SK-N-SH treated with all-trans-retinoic acid at 6 μM for 48 hours (cell line): ENCODE data around the gene PTPRH.

Source experiments
- ATAC-seq: fragments of 200-7000 bp; cut with Tn5 transposase; 3 replicates; pipeline ENCODE4 v1.9.1; 2020; ENCODE audit warnings: mild to moderate bottlenecking, moderate library complexity
- ARNTL ChIP-seq: fragments of 450-650 bp; formaldehyde crosslinking; IDR thresholded peaks from 2 replicates; pipeline ENCODE4 v1.5.0; 2020; ENCODE audit warnings: low read depth, mild to moderate bottlenecking, moderate library complexity, borderline replicate concordance
- BACH2 ChIP-seq: fragments of 250-450 bp; sonication (Bioruptor Pico); IDR thresholded peaks from 2 replicates; pipeline ENCODE4 v1.9.0; 2021; ENCODE audit warnings: mild to moderate bottlenecking, borderline replicate concordance
- CREB5 ChIP-seq: fragments of 250-450 bp; sonication (Bioruptor Pico); IDR thresholded peaks from 2 replicates; pipeline ENCODE4 v1.5.1; 2020; ENCODE audit warnings: low read depth, mild to moderate bottlenecking, moderate library complexity
- CSDC2 ChIP-seq: fragments of 250-450 bp; sonication (Bioruptor Pico); IDR thresholded peaks from 2 replicates; pipeline ENCODE4 v1.5.0; 2020; ENCODE audit warnings: mild to moderate bottlenecking, moderate library complexity
- CSRNP3 ChIP-seq: fragments of 250-450 bp; sonication (Bioruptor Pico); IDR thresholded peaks from 2 replicates; pipeline ENCODE4 v1.5.1; 2021; ENCODE audit warnings: mild to moderate bottlenecking, moderate library complexity
- ESRRG ChIP-seq: fragments of 250-450 bp; sonication (Bioruptor Pico); IDR thresholded peaks from 2 replicates; pipeline ENCODE4 v1.6.1; 2021; ENCODE audit warnings: mild to moderate bottlenecking
- GLIS3 ChIP-seq: fragments of 250-450 bp; sonication (Bioruptor Pico); IDR thresholded peaks from 2 replicates; pipeline ENCODE4 v1.5.0; 2020; ENCODE audit warnings: mild to moderate bottlenecking, moderate library complexity
- ISL1 ChIP-seq: fragments of 250-450 bp; sonication (Bioruptor Pico); IDR thresholded peaks from 2 replicates; pipeline ENCODE4 v2.1.2; 2022; ENCODE audit warnings: mild to moderate bottlenecking, moderate library complexity
- PATZ1 ChIP-seq: fragments of 250-450 bp; sonication (Bioruptor Pico); IDR thresholded peaks from 2 replicates; pipeline ENCODE4 v1.8.0; 2020; ENCODE audit warnings: mild to moderate bottlenecking, moderate library complexity, borderline replicate concordance
- POU6F1 ChIP-seq: fragments of 250-450 bp; sonication (Bioruptor Pico); IDR thresholded peaks from 2 replicates; pipeline ENCODE4 v1.8.0; 2021; ENCODE audit warnings: low read depth, mild to moderate bottlenecking, moderate library complexity, borderline replicate concordance
- PPARA ChIP-seq: fragments of 250-450 bp; sonication (Bioruptor Pico); IDR thresholded peaks from 2 replicates; pipeline ENCODE4 v1.5.0; 2020; ENCODE audit warnings: mild to moderate bottlenecking, borderline replicate concordance
- RARB ChIP-seq: fragments of 250-450 bp; sonication (Bioruptor Pico); IDR thresholded peaks from 2 replicates; pipeline ENCODE4 v1.8.0; 2021; ENCODE audit warnings: mild to moderate bottlenecking, moderate library complexity
- SNAI2 ChIP-seq: fragments of 250-450 bp; sonication (Bioruptor Pico); IDR thresholded peaks from 2 replicates; pipeline ENCODE4 v1.5.0; 2020; ENCODE audit warnings: mild to moderate bottlenecking, moderate library complexity
- TCF4 ChIP-seq: fragments of 250-450 bp; sonication (Bioruptor Pico); IDR thresholded peaks from 2 replicates; pipeline ENCODE4 v1.8.0; 2021; ENCODE audit warnings: mild to moderate bottlenecking, moderate library complexity, borderline replicate concordance
- TOX ChIP-seq: fragments of 250-450 bp; sonication (Bioruptor Pico); IDR thresholded peaks from 2 replicates; pipeline ENCODE4 v1.8.0; 2021; ENCODE audit warnings: mild to moderate bottlenecking, moderate library complexity, borderline replicate concordance
- TSHZ2 ChIP-seq: fragments of 250-450 bp; sonication (Bioruptor Pico); IDR thresholded peaks from 2 replicates; pipeline ENCODE4 v1.5.0; 2020; ENCODE audit warnings: mild to moderate bottlenecking, moderate library complexity
- ZC3H10 ChIP-seq: fragments of 250-450 bp; sonication (Bioruptor Pico); IDR thresholded peaks from 2 replicates; pipeline ENCODE4 v1.5.1; 2021; ENCODE audit warnings: mild to moderate bottlenecking, moderate library complexity
- ZFP3 ChIP-seq: fragments of 250-450 bp; sonication (Bioruptor Pico); IDR thresholded peaks from 2 replicates; pipeline ENCODE4 v1.5.0; 2020; ENCODE audit warnings: mild to moderate bottlenecking, moderate library complexity
- ZFP30 ChIP-seq: fragments of 450-650 bp; formaldehyde crosslinking; IDR thresholded peaks from 2 replicates; pipeline ENCODE4 v1.5.0; 2022; ENCODE audit warnings: mild to moderate bottlenecking, moderate library complexity
- ZNF565 ChIP-seq: fragments of 450-650 bp; formaldehyde crosslinking; conservative IDR thresholded peaks from 2 replicates; pipeline ENCODE4 v1.5.0; 2020; ENCODE audit warnings: low read depth, mild to moderate bottlenecking, moderate library complexity
- ZNF8 ChIP-seq: fragments of 450-650 bp; formaldehyde crosslinking; IDR thresholded peaks from 2 replicates; pipeline ENCODE4 v1.5.0; 2020; ENCODE audit warnings: mild to moderate bottlenecking, moderate library complexity

Gene PTPRH

GRCh38 chr19:55248166-55248675 is 38.9 kb upstream of the PTPRH start:
- no peak for TF ChIP-seq GLIS3 (CRISPR knock-in tag)
- no peak for TF ChIP-seq POU6F1 (CRISPR knock-in tag)
- TF ChIP-seq RARB (CRISPR knock-in tag), result no peak
- TF ChIP-seq PATZ1 (CRISPR knock-in tag), result no peak
- TF ChIP-seq CREB5 (CRISPR knock-in tag), result no peak
- no peak for TF ChIP-seq CSRNP3 (CRISPR knock-in tag)
- no peak for TF ChIP-seq CSDC2 (CRISPR knock-in tag)
- no peak for TF ChIP-seq ARNTL (CRISPR knock-in tag)
- TF ChIP-seq TSHZ2 (CRISPR knock-in tag), result no peak
- no peak for TF ChIP-seq TOX (CRISPR knock-in tag)
- TF ChIP-seq ZFP30 (CRISPR knock-in tag), result no peak
- no peak for TF ChIP-seq PPARA (CRISPR knock-in tag)
- TF ChIP-seq ZFP3, result no peak
- TF ChIP-seq TCF4 (CRISPR knock-in tag), result no peak
- TF ChIP-seq BACH2, result no peak
- no peak for TF ChIP-seq SNAI2
- TF ChIP-seq ZNF565 (CRISPR knock-in tag), result no peak
- no peak for TF ChIP-seq ZC3H10 (CRISPR knock-in tag)
- no peak for TF ChIP-seq ESRRG (CRISPR knock-in tag)
- TF ChIP-seq ISL1 (CRISPR knock-in tag), result no peak
- TF ChIP-seq, all 23 proteins: peak for 0
- ATAC-seq, result no peak

GRCh38 chr19:55247621-55248099 is 38.4 kb upstream of the PTPRH start:
- TF ChIP-seq ZNF8 (CRISPR knock-in tag), result no peak
- TF ChIP-seq PPARA (CRISPR knock-in tag), result no peak
- TF ChIP-seq CSDC2 (CRISPR knock-in tag), result no peak
- no peak for TF ChIP-seq TCF4 (CRISPR knock-in tag)
- no peak for TF ChIP-seq ISL1 (CRISPR knock-in tag)
- no peak for TF ChIP-seq ESRRG (CRISPR knock-in tag)
- TF ChIP-seq ZFP30 (CRISPR knock-in tag), result no peak
- no peak for TF ChIP-seq SNAI2
- no peak for TF ChIP-seq ZFP3
- ATAC-seq, result peak; percentile 29; the same call in 1 of the 3 replicates
